HG02973 (cell line): ENCODE measurements around the gene WDSUB1.

Experiments used
- ATAC-seq: cut with Tn5 transposase; IDR thresholded peaks from one replicate; pipeline ENCODE4 v1.9.1; 2021; ENCODE audit warnings: moderate library complexity; ENCODE audit not compliant: unreplicated experiment

Gene WDSUB1

DNA sequence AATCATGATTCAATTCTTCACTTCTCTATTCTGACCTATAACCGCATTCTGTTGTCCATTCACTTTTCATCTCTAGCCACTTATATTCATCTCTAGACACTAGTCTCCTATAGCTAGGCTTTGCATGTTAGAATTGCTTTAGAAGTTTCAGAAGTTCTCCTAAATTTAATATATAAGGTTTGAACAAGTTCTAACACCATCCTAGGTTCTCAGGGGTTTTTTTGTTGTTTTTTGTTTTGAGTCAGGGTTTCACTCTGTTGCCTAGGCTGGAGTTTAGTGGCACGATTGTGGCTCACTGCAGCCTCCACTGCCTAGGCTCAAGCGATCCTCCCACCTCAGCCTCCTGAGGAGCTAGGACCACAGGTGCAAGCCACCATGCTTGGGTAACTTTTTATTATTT lies 19.9 kb downstream of the WDSUB1 start:
- ATAC-seq = no peak

DNA sequence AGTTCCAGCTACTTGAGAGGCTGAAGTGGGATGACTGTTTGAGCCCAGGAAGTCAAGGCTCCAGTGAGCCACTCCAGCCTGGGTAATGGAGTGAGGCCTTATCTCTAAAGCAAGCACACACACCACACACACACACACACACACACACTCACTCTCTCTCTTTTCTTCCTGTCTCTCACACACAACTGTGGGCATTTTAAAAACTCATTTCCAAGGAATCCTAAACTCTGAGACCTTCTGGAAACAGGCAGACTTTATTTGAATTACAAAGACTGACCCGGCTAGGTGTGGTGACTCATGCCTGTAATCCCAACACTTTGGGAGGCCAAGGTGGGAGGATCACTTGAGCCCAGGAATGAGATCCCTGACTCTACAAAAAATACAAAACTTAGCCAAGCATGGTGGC lies 21.3 kb downstream of the WDSUB1 start:
- ATAC-seq = no peak

DNA sequence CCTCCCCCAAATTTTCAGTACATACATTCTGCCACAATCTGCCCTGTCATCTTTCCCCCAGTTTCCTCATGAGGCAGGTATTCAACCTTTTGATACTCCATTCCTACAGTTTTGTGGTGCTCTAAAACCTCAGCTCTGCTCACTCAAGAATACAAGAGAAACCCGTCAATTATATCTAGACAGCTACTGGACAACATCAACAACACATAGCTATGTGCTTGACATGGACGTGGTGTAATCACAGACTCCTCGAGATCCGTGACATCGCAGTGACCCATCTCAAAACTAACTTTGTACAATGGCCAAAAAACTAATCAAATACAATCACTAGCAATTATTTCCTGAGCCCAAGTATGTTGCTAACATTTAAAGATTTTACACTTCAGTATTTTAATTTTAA lies 23.6 kb downstream of the WDSUB1 start:
- ATAC-seq = no peak

- no peak for ATAC-seq
Measured at GRCh38 chr2:159262226-159262625, 24.3 kb downstream of the WDSUB1 start.

DNA sequence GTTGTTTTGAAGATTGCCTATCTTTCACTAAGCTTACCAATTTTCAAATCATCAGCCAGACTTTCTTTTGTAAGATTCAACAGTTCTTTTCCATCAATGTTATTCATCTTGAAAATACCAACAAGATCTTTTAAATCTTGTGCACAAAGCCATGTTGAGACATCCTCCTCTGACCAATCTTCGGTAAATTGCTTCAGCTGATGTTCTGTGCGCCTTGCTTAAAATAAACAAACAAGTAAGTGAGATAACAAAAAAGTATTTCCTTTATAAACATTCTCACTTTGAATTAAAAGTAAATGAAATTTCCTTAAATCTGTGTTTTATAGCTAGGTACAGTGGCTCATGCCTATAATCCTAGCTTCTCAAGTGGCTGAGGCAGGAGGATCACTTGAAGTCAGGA lies 30.3 kb downstream of the WDSUB1 start:
- ATAC-seq = no peak

DNA sequence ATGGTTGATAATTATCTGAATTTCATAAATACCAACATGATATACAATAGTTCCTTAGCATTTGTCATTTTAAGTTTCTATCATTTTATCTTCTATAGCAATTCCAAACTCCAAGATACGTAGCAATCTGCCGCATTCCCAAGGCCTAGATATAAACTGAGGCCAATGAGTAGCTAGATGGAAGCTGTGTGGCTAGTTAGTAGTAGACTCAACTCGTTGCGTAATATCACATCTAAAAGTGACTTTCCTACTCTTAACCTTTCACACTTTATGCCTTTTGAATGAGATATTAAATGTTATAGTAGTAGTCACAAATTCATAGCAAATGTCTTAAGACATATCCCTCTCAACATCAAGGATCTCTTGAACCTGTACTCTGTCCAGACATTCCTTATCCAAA lies 33.6 kb downstream of the WDSUB1 start:
- ATAC-seq = no peak

GRCh38 chr2:159251296-159252173 lies 35.0 kb downstream of the WDSUB1 start:
- no peak for ATAC-seq

- no peak for ATAC-seq
Measured at GRCh38 chr2:159249990-159250715, 36.4 kb downstream of the WDSUB1 start.

DNA sequence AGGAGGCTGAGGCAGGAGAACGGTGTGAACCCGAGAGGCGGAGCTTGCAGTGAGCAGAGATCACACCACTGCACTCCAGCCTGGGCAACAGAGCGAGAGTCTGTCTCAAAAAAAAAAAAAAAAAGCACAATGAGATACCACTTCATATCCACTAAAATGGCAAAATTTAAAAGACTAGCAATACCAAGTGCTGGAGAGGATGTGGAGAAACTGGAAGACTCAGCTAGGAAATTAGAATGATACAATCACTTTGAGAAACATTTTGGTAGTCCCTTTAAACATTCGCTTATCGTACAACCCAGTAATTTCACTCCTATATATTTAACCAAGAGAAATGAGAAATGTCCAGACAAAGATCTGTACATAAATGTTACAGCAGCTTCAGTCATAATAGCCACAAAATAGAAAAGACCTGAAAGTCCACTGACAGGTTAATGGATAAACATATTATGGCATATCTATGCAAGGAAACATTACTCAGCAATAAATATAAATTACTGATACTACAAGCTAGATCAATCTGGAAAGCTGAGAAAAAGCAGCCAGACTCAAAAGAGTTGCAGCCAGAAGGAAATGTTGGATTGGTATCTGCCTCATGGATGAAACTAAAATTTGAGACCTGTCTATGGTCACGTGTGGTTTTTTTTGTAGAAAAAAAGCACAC lies 40.0 kb downstream of the WDSUB1 start:
- no peak for ATAC-seq

DNA sequence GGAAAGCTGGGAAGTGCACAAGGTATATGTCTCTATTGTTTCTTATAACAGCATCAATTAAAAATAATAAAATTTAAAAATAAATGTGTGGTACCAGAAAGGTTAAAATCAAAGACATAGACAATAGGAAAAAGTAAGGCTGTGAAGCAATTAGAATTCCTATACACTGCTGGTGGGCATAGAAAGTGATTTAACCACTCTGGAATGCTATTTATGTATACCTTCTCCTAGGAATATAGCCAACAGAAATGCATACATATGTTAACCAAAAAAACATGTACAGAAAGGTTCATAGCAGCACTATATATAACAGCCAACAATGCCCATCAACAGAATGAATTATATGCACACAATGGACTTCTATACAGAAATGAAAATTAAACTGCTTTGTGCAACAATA lies 43.0 kb downstream of the WDSUB1 start:
- no peak for ATAC-seq

DNA sequence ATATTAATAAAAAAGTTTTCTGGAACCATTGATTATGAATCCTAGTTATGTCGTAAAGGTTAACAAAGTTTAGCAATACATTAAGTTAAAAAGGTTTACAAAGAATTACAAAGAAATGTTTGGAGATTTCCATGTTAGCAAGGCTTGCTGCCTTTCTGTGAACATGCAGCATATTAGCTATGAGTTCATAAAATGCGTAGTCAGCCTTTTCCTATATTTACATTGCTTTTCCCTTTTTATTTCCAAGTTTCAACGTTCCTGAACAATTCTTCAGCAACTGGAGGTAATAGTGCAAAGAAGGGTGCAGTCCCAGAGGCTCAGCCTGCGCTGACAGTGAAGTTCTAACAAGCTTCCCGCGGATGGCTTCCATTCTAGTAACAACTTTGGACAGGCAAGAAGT lies 51.6 kb downstream of the WDSUB1 start:
- no peak for ATAC-seq

DNA sequence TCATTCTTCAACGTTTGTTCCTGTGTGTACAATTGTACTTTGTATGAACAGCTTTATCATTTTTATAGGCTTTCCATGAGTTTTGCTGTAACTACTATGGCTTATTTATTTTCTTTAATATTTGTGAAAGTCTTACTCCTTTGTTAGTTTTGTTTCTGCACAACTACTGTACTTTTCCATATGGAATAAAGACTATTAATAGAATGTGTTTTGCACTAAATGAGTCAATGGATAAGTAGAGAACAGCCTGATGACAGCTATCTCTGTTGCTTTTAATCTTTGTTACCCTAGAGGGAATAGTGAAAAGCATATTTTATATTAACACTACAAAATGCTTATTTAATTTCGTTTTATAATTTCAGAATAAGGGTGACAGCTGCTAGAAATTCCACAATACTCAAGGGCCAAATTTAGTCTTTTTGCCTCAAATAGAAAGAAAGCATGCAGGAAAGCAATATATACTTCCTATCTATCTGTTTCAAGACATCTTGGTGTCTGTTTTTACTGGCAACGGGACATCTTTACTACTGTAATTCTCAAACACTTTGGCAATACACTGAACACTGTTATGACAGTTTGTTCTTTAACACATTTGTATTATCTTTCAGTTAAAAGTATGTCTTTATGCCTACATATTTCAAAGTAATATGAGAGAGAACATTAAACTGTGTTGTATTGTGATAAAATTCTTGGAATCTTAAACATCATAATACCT lies 53.9 kb downstream of the WDSUB1 start:
- no peak for ATAC-seq

GRCh38 chr2:159230145-159230877 lies 56.2 kb downstream of the WDSUB1 start:
- ATAC-seq = no peak

GRCh38 chr2:159229476-159230144 lies 56.9 kb downstream of the WDSUB1 start:
- no peak for ATAC-seq

DNA sequence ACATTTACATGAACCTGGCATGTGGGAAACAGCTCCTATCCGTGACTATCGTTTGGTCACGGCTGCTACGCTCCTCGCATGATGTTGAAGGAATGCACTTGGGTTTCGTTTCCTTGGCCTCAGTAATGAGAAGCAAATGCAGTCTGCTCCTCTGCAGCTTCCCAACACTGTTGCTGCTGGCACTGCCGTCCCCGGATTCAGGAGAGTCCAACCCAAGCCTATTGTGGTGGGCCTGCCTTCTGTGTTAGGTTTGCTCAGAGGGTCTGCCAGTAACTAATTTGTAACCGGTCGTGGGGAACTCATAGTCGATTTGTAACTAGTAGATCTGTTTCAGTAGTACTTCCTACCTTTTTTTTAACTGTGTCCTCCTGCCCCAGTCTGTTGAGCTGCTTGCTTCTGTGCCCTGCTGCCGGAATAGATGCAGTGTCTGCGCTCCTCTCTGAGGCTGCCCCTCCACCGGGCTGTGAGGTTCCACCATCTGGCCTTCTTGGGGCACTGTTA lies 58.4 kb downstream of the WDSUB1 start:
- no peak for ATAC-seq

- no peak for ATAC-seq
Measured at GRCh38 chr2:159227467-159227866, 59.0 kb downstream of the WDSUB1 start.

DNA sequence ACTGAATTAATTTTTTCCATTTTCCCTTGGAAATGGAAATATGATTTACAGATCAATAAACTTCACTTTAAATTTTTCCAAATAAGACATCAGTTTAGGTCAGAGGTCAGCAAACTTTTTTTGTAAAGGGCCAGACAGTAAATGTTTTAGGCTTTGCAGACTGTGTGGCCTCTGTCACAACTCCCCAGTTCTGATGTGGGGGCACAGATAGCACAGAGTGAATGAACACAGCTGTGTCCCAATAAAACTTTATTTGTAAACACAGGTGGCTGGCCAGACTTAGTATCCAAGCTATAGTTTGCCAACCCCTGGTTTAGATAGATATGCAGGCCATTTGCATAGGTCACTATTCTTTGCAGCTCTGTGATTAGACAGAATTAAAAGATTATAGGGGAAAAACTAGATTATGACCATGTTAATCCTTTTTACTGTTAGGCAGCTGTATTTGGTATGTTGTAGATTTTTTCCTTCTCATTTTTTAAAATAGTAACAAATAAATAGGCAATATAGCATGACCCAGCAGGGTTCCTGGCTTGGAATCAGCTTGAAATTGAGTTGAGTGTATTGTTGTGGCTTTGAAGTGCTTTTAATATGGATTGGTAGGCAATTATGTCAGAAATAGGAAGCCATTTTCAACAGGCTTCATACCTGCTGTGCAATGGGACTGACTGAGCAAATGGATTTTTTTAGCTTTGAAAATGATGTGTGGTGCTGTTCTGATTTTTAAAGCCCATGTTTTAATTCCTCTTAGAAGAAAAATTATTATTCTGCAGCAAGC lies 59.7 kb downstream of the WDSUB1 start:
- no peak for ATAC-seq

DNA sequence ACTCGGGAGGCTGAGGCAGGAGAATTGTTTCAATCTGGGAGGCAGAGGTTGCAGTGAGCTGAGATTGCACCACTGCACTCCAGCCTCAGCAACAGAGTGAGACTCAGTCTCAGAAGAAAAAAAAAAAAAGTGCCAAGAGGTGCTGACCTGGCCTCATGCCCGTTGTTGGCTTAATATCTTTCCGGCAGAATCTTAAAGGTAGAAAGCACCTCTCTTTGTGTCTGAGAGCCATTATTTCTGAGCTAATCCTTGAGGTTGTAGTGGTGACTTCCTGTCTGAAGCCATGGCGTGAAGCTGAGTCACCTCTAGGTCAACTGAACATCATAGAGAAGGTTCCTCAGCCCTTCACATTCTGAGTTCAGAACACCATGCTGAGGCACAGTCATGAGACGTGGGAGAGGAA lies 60.4 kb downstream of the WDSUB1 start:
- peak; percentile 49 for ATAC-seq
